OCI-LY1 (cell line): ENCODE measurements around the gene AIFM1.

Experiments used
- H2AFZ ChIP-seq: fragments of 200-600 bp; sonication (generic), shearing (Covaris generic); 2 replicates; pipeline ENCODE4 v1.6.0; 2014; ENCODE audit warnings: antibody characterized with exemption, mild to moderate bottlenecking, low read length
- H3F3A ChIP-seq: fragments of 200-600 bp; sonication (generic), shearing (Covaris generic); 2 replicates; pipeline ENCODE4 v1.6.0; 2014; ENCODE audit warnings: mild to moderate bottlenecking, antibody characterized with exemption, low read length, moderate library complexity; ENCODE audit not compliant: insufficient read depth
- H3K27ac ChIP-seq: fragments of 200-600 bp; sonication (generic); 2 replicates; pipeline ENCODE4 v1.5.1; 2014; ENCODE audit warnings: low read length, mixed run types, mild to moderate bottlenecking, low read depth; ENCODE audit not compliant: poor library complexity, severe bottlenecking
- H3K27me3 ChIP-seq: fragments of 200-600 bp; sonication (generic); 2 replicates; pipeline ENCODE4 v1.6.0; 2014; ENCODE audit warnings: antibody characterized with exemption, mild to moderate bottlenecking, low read length, moderate library complexity; ENCODE audit not compliant: insufficient read depth
- H3K36me3 ChIP-seq: fragments of 200-600 bp; sonication (generic); 2 replicates; pipeline ENCODE4 v1.6.1; 2014; ENCODE audit warnings: mild to moderate bottlenecking, antibody characterized with exemption, low read length, moderate library complexity, mixed read lengths; ENCODE audit not compliant: insufficient read depth
- H3K4me1 ChIP-seq: fragments of 200-600 bp; sonication (generic); 2 replicates; pipeline ENCODE4 v1.5.1; 2014; ENCODE audit warnings: mild to moderate bottlenecking, low read length, moderate library complexity; ENCODE audit not compliant: insufficient read depth, severe bottlenecking
- H3K4me2 ChIP-seq: fragments of 200-600 bp; sonication (generic), shearing (Covaris generic); 2 replicates; pipeline ENCODE4 v1.6.1; 2014; ENCODE audit warnings: low read length
- H3K4me3 ChIP-seq: fragments of 200-600 bp; sonication (generic); 2 replicates; pipeline ENCODE4 v1.5.1; 2014; ENCODE audit warnings: low read length, low read depth, mild to moderate bottlenecking, mixed read lengths; ENCODE audit not compliant: poor library complexity, severe bottlenecking
- H3K79me2 ChIP-seq: fragments of 200-600 bp; shearing (Covaris generic); 2 replicates; pipeline ENCODE4 v1.6.1; 2016; ENCODE audit warnings: mixed run types, low read length, mixed read lengths; ENCODE audit not compliant: insufficient read depth
- H3K9ac ChIP-seq: fragments of 200-600 bp; sonication (generic), shearing (Covaris generic); 2 replicates; pipeline ENCODE4 v1.6.1; 2014; ENCODE audit warnings: mild to moderate bottlenecking, low read length, mixed read lengths
- H3K9me2 ChIP-seq: fragments of 200-600 bp; sonication (generic), shearing (Covaris generic); 2 replicates; pipeline ENCODE4 v1.6.1; 2014; ENCODE audit warnings: low read depth, mild to moderate bottlenecking, low read length, mixed read lengths
- H3K9me3 ChIP-seq: fragments of 200-600 bp; shearing (Covaris generic); 2 replicates; pipeline ENCODE4 v1.6.1; 2014; ENCODE audit warnings: low read length, mixed read lengths
- H4K20me1 ChIP-seq: fragments of 200-600 bp; sonication (generic), shearing (Covaris generic); 2 replicates; pipeline ENCODE4 v1.6.0; 2016; ENCODE audit warnings: mild to moderate bottlenecking, low read length; ENCODE audit not compliant: insufficient read depth
- CTCF ChIP-seq: fragments of 200-600 bp; sonication (generic), shearing (Covaris generic); IDR thresholded peaks from 2 replicates; pipeline ENCODE4 v1.5.1; 2017; ENCODE audit warnings: mild to moderate bottlenecking, antibody characterized with exemption, low read length, moderate library complexity, mixed read lengths
- EZH2 ChIP-seq: fragments of 200-600 bp; sonication (generic), shearing (Covaris generic); IDR thresholded peaks from 2 replicates; pipeline ENCODE4 v1.8.0; 2017; ENCODE audit warnings: borderline replicate concordance, mixed run types, mild to moderate bottlenecking, antibody characterized with exemption, low read length, moderate library complexity, mixed read lengths

Gene AIFM1

GRCh38 chrX:130084631-130085237 lies 80.9 kb downstream of the AIFM1 start:
- Histone ChIP-seq H3K9ac (peak overlapping the region; percentile 49), H2AFZ (no peak overlapping the region), H3K4me3 (peak overlapping the region; percentile 11), H3K36me3 (peaks cover 7% of the 10 kb centered on the region; the same call in 1 of the 2 replicates), H3K4me1 (peaks cover 64% of the 10 kb centered on the region), H3K9me2 (no peaks in the 10 kb centered on the region), H3K27ac (peak overlapping the region; percentile 98), H3K27me3 (no peaks in the 10 kb centered on the region), H4K20me1 (no peaks in the 10 kb centered on the region), H3K9me3 (no peaks in the 10 kb centered on the region), H3F3A (no peaks in the 10 kb centered on the region), H3K79me2 (no peaks in the 10 kb centered on the region), H3K4me2 (peak overlapping the region; percentile 57)
- TF ChIP-seq CTCF (no peak), EZH2 (no peak)

- H3K4me1 ChIP-seq: peaks cover 64% of the 10 kb centered on the region
- no peaks in the 10 kb centered on the region for H3K79me2 ChIP-seq
- peak overlapping the region; percentile 98 for H3K27ac ChIP-seq
- H3K9me2 ChIP-seq: no peaks in the 10 kb centered on the region
- H3K9ac ChIP-seq: peak overlapping the region; percentile 55
- no peak overlapping the region for H2AFZ ChIP-seq
- H3K36me3 ChIP-seq: peaks cover 7% of the 10 kb centered on the region; the same call in 1 of the 2 replicates
- TF ChIP-seq EZH2 (no peak), CTCF (no peak)
- H3K27me3 ChIP-seq: no peaks in the 10 kb centered on the region
- no peaks in the 10 kb centered on the region for H3K9me3 ChIP-seq
- no peaks in the 10 kb centered on the region for H4K20me1 ChIP-seq
- H3F3A ChIP-seq: no peaks in the 10 kb centered on the region
- H3K4me3 ChIP-seq: peak overlapping the region; percentile 11
- H3K4me2 ChIP-seq: peak overlapping the region; percentile 57
Observed at GRCh38 chrX:130083656-130084382, 81.8 kb downstream of the AIFM1 start.

- Histone ChIP-seq H3K9ac (peak overlapping the region; percentile 55), H3K9me3 (no peaks in the 10 kb centered on the region), H3F3A (no peaks in the 10 kb centered on the region), H3K4me3 (peak overlapping the region; percentile 27), H2AFZ (no peak overlapping the region), H3K4me1 (peaks cover 64% of the 10 kb centered on the region), H3K36me3 (peaks cover 7% of the 10 kb centered on the region; the same call in 1 of the 2 replicates), H3K9me2 (no peaks in the 10 kb centered on the region), H4K20me1 (no peaks in the 10 kb centered on the region), H3K27ac (peak overlapping the region; percentile 98), H3K79me2 (no peaks in the 10 kb centered on the region), H3K4me2 (peak overlapping the region; percentile 57), H3K27me3 (no peaks in the 10 kb centered on the region)
- TF ChIP-seq CTCF (no peak), EZH2 (no peak)
Observed at GRCh38 chrX:130083107-130083490, 82.5 kb downstream of the AIFM1 start.
